HepG2 (cell line): ENCODE data around the gene ZNF726. TPM values are rescaled to one million over a fixed set of nuclear protein-coding genes. Genes with fewer than 3 reads are reported as not detected.

ENCODE experiments used
- ATAC-seq: fragments of 200-7000 bp; cut with Tn5 transposase; 3 replicates; pipeline ENCODE4 v1.9.1; 2020; ENCODE audit warnings: mild to moderate bottlenecking, moderate library complexity
- BruUV-seq: library from RNA; stranded (reverse); fragments of 400-500 nt; replicated peaks from 2 replicates; lab custom pipeline; 2021; lab: Mats Ljungman, UMichigan
- CTCF ChIA-PET: fragments of 300-600 bp; formaldehyde crosslinking; extraction: SDS; loops from one replicate; lab custom pipeline; 2021; ENCODE audit warnings: low total read pairs, inconsistent platforms, low intra/inter-chr PET ratio; lab: Yijun Ruan, JAX
- POLR2A ChIA-PET: fragments of 350-600 bp; sonication (Branson Sonifier 250); formaldehyde crosslinking; loops from one replicate; lab custom pipeline; 2020; ENCODE audit warnings: antibody characterized with exemption, inconsistent platforms; lab: Yijun Ruan, JAX
- DNase-seq: peaks from one replicate; pipeline ENCODE4 v3.0.0-alpha.2; 2015; ENCODE audit warnings: low spot score
- FAIRE-seq: peaks from 3 replicates; lab custom pipeline; 2011; peaks lifted over from hg19 to GRCh38; lab: Jason Lieb, UNC
- H2AFZ ChIP-seq: one replicate; pipeline ENCODE4 v1.6.1; 2011; ENCODE audit warnings: low read length, inconsistent platforms
- H3K27ac ChIP-seq: fragments of 300-600 bp; 3 replicates; pipeline ENCODE4 v1.8.0; 2011; ENCODE audit warnings: mixed run types, mild to moderate bottlenecking, mixed read lengths, low read length, inconsistent platforms; ENCODE audit not compliant: insufficient read depth; ENCODE audit errors: extremely low read length
- H3K27me3 ChIP-seq, 2 experiments: fragments of 200-600 bp in 1 of 2; 2 replicates in 1 of 2; 3 replicates in 1 of 2; pipeline versions ENCODE4 v1.6.0 to v1.8.0; 2011; ENCODE audit warnings: low read length in 2 of 2, mild to moderate bottlenecking in 2 of 2, moderate library complexity in 2 of 2, inconsistent platforms in 1 of 2; ENCODE audit not compliant: insufficient read depth in 2 of 2, control insufficient read depth in 1 of 2
- H3K36me3 ChIP-seq, 2 experiments: fragments of 200-600 bp in 1 of 2; replicated peaks in 1 of 2; 2 replicates in 1 of 2; 3 replicates in 1 of 2; pipeline versions ENCODE4 v1.5.1 to v1.8.0; 2011; ENCODE audit warnings: low read length in 2 of 2, inconsistent platforms in 1 of 2; ENCODE audit not compliant: insufficient read depth in 2 of 2, control insufficient read depth in 1 of 2
- H3K4me1 ChIP-seq: 2 replicates; pipeline ENCODE4 v1.5.1; 2012; ENCODE audit warnings: low read length, inconsistent platforms; ENCODE audit not compliant: insufficient read depth
- H3K4me2 ChIP-seq: 2 replicates; pipeline ENCODE4 v1.6.0; 2011; ENCODE audit warnings: low read depth, low read length, inconsistent platforms
- H3K4me3 ChIP-seq, 3 experiments: fragments of 200-600 bp in 1 of 3; sonication (generic), shearing (Covaris generic) in 1 of 3; replicated peaks in 1 of 3; 2 replicates each; pipeline ENCODE4 v1.5.1; 2011 to 2016; ENCODE audit warnings: low read length in 3 of 3, inconsistent platforms in 2 of 3, low read depth in 2 of 3, mild to moderate bottlenecking in 2 of 3, control low read depth in 1 of 3, mixed read lengths in 1 of 3; ENCODE audit not compliant: insufficient read depth in 1 of 3
- H3K79me2 ChIP-seq: one replicate; pipeline ENCODE4 v1.6.1; 2011; ENCODE audit warnings: low read length, inconsistent platforms; ENCODE audit not compliant: insufficient read depth
- H3K9ac ChIP-seq: 2 replicates; pipeline ENCODE4 v1.6.0; 2011; ENCODE audit warnings: mild to moderate bottlenecking, low read depth, low read length, inconsistent platforms; ENCODE audit not compliant: insufficient read depth
- H3K9me3 ChIP-seq: 2 replicates; pipeline ENCODE4 v1.5.1; 2012; ENCODE audit warnings: mild to moderate bottlenecking, low read length
- H4K20me1 ChIP-seq: 2 replicates; pipeline ENCODE4 v1.6.0; 2011; ENCODE audit warnings: inconsistent platforms, mild to moderate bottlenecking, low read length, moderate library complexity; ENCODE audit not compliant: insufficient read depth
- ARNT2 ChIP-seq: sonication (generic); formaldehyde crosslinking; IDR thresholded peaks from 2 replicates; pipeline ENCODE4 v1.8.0; 2022; ENCODE audit warnings: mild to moderate bottlenecking, low read depth, missing genetic modification reagents, moderate library complexity
- BCLAF1 ChIP-seq: fragments of 450-650 bp; IDR thresholded peaks from 2 replicates; pipeline ENCODE4 v1.6.1; 2017; ENCODE audit warnings: mild to moderate bottlenecking
- FIP1L1 ChIP-seq: fragments of 200-400 bp; formaldehyde crosslinking; IDR thresholded peaks from 2 replicates; pipeline ENCODE4 v1.6.1; 2018; ENCODE audit warnings: low read depth, mild to moderate bottlenecking, low read length, moderate library complexity, borderline replicate concordance; ENCODE audit not compliant: insufficient read depth
- HDAC6 ChIP-seq: fragments of 200-600 bp; sonication (generic); IDR thresholded peaks from 2 replicates; pipeline ENCODE4 v1.7.0; 2017; ENCODE audit warnings: mild to moderate bottlenecking, antibody characterized with exemption, low read length, low read depth
- HOXD1 ChIP-seq: sonication (generic); formaldehyde crosslinking; IDR thresholded peaks from 2 replicates; pipeline ENCODE4 v1.5.0; 2020; ENCODE audit warnings: missing genetic modification reagents
- LCORL ChIP-seq, 2 experiments: fragments of 450-650 bp in 1 of 2; sonication (generic) in 1 of 2; formaldehyde crosslinking in 1 of 2; IDR thresholded peaks; 2 replicates each; pipeline versions ENCODE4 v1.5.0 to v1.6.1; 2017 to 2020; ENCODE audit warnings: antibody characterized with exemption in 1 of 2, missing genetic modification reagents in 1 of 2
- NR1H2 ChIP-seq: sonication (generic); formaldehyde crosslinking; IDR thresholded peaks from 2 replicates; pipeline ENCODE4 v1.8.1; 2022; ENCODE audit warnings: low read depth, missing genetic modification reagents, borderline replicate concordance
- PAWR ChIP-seq: sonication (generic); formaldehyde crosslinking; IDR thresholded peaks from 2 replicates; pipeline ENCODE4 v1.4.0; 2020; ENCODE audit warnings: missing genetic modification reagents, mild to moderate bottlenecking, borderline replicate concordance
- PBX2 ChIP-seq: IDR thresholded peaks from 2 replicates; pipeline ENCODE4 v1.6.1; 2016; ENCODE audit warnings: control low read depth
- RERE ChIP-seq: IDR thresholded peaks from 2 replicates; pipeline ENCODE4 v1.6.1; 2016; ENCODE audit warnings: low read depth, missing genetic modification reagents, missing compliant biosample characterization
- ZNF34 ChIP-seq: sonication (generic); formaldehyde crosslinking; IDR thresholded peaks from 2 replicates; pipeline ENCODE4 v1.4.0; 2020; ENCODE audit warnings: mild to moderate bottlenecking, missing genetic modification reagents, borderline replicate concordance
- ZNF567 ChIP-seq: sonication (generic); formaldehyde crosslinking; IDR thresholded peaks from 2 replicates; pipeline ENCODE4 v1.8.1; 2023; ENCODE audit warnings: mild to moderate bottlenecking, missing genetic modification reagents, borderline replicate concordance
- ZNF703 ChIP-seq: sonication (generic); formaldehyde crosslinking; IDR thresholded peaks from 2 replicates; pipeline ENCODE4 v1.5.1; 2020; ENCODE audit warnings: missing genetic modification reagents, mild to moderate bottlenecking, moderate library complexity, borderline replicate concordance
- WGBS: methylation state at CpG from one replicate; pipeline ENCODE4 v1.1.6; 2017; ENCODE audit warnings: low lambda C conversion rate; 5-methylcytosine and 5-hydroxymethylcytosine counted together
- in situ Hi-C: cut with HindIII; loops from 2 replicates; pipeline ENCODE4 v1.10.0; 2017; ENCODE audit warnings: low pct_unique_long_range_greater_than_20kb; ENCODE audit not compliant: extremely low pct_ligation_motif_present
- intact Hi-C: fragments of 100-400 bp; cut with micrococcal nuclease; formaldehyde crosslinking; loops from one replicate; pipeline ENCODE4 v1.10.0; 2022; ENCODE audit not compliant: unreplicated experiment
- polyA plus RNA-seq, 8 experiments: library from polyadenylated mRNA; depleted of rRNA in 3 of 8; stranded (reverse) in 7 of 8; unstranded in 1 of 8; fragments of >200 nt; fragmentation: Illumina TruSeq in 4 of 8; extraction: Trizol in 4 of 8; gene quantifications; 2 replicates each; pipeline versions ENCODE4 v1.2.1 to v1.2.3, GENCODE V29; 2011 to 2016; ENCODE audit warnings: low read depth in 4 of 8, missing spikeins in 1 of 8, mixed read lengths in 1 of 8; ENCODE audit not compliant: insufficient read depth in 1 of 8
- total RNA-seq, 5 experiments: library from RNA; depleted of rRNA; stranded (reverse); fragments of >200 nt; fragmentation: Illumina TruSeq; extraction: Trizol; gene quantifications; 2 replicates each; pipeline ENCODE4 v1.2.3, GENCODE V29; 2016; ENCODE audit warnings: low read depth in 1 of 5

ZNF726 gene
- total and polyA plus RNA-seq, 2 of the 13 experiments (the other 11 are each of a cell fraction or from before 2014, with no cell fraction given), result not detected

GRCh38 chr19:23872282-23872919 lies 42.3 kb upstream of the ZNF726 start (continued):
- TF ChIP-seq BCLAF1 (no peak), ARNT2 (CRISPR knock-in tag) (no peak), ZNF34 (CRISPR knock-in tag) (no peak), LCORL (IDR thresholded peaks at IDR 0.05) (no peak), LCORL (CRISPR knock-in tag; IDR thresholded peaks at IDR 0.05) (no peak), HDAC6 (no peak), NR1H2 (CRISPR knock-in tag) (no peak), ZNF703 (CRISPR knock-in tag) (no peak), FIP1L1 (no peak)
- TF ChIP-seq, all 625 proteins: peak for 0

GRCh38 chr19:23876261-23876660 lies 38.4 kb upstream of the ZNF726 start:
- Histone ChIP-seq H3K4me2 (no peak overlapping the region), H3K27ac (no peak overlapping the region), H3K36me3 (no peaks in the 10 kb centered on the region), H4K20me1 (no peaks in the 10 kb centered on the region), H3K9ac (no peak overlapping the region), H3K9me3 (peaks cover 93% of the 10 kb centered on the region), H3K79me2 (no peaks in the 10 kb centered on the region), H3K4me1 (no peaks in the 10 kb centered on the region), H2AFZ (no peak overlapping the region), H3K27me3 (no peaks in the 10 kb centered on the region), H3K4me3 (no peak overlapping the region)
- 41% methylated on average over 12 of the region's 12 CpGs for WGBS
- ChIA-PET POLR2A (no interaction called here), CTCF (no interaction called here)
- in situ Hi-C loops (no loop called here), intact Hi-C loops (no loop called here)
- FAIRE-seq, result no peak
- ATAC-seq, result no peak
- DNase-seq, result no peak
- BruUV-seq, result no TSS peak
- TF ChIP-seq HOXD1 (CRISPR knock-in tag) (no peak), PBX2 (CRISPR knock-in tag) (no peak), ZNF567 (CRISPR knock-in tag) (no peak), RERE (no peak), PAWR (CRISPR knock-in tag) (no peak)
